ENCODE measurements around the gene CCN2.

CCN2 gene

GRCh38 chr6:131979515-131980337, 28.6 kb upstream of the CCN2 start:
- H3K4me1 Mint-ChIP-seq, result no peaks in the 10 kb centered on the region
- DNase-seq (ENCODE audit: low spot score in 2 of 2) (no peak), ATAC-seq (ENCODE audit: low read depth) (no peak)
- no peak overlapping the region for H3K27ac Mint-ChIP-seq
- no peaks in the 10 kb centered on the region for H3K9me3 Mint-ChIP-seq
- H3K27me3 Mint-ChIP-seq, result no peaks in the 10 kb centered on the region
- no peaks in the 10 kb centered on the region for H3K36me3 Mint-ChIP-seq
- H3K4me3 Mint-ChIP-seq, result no peak overlapping the region

DNA sequence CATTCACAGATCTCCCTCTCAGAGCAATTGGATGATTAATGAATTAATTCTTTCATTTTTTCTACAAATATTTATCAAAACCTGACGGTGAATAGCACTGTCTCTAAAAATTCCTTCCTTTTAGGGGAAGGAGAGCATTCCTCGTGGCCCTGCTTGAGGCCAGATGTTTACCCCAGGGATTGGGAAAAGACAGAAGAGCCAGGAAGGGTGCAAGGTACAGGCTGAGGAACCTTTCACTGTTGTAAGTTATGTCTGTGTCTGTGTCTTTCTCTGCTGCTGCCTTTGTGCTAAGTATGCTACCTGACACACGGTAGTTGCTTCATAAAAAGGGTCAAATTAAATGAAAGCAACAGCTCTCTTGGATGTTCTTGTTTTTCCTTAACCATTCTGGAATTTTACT, 27.4 kb upstream of the CCN2 start:
- no peaks in the 10 kb centered on the region for H3K4me1 Mint-ChIP-seq
- no peak overlapping the region for H3K27ac Mint-ChIP-seq
- H3K4me3 Mint-ChIP-seq, result no peak overlapping the region
- no peaks in the 10 kb centered on the region for H3K9me3 Mint-ChIP-seq
- ATAC-seq (ENCODE audit: low read depth) (no peak), DNase-seq (ENCODE audit: low spot score in 2 of 2) (no peak)
- H3K36me3 Mint-ChIP-seq, result no peaks in the 10 kb centered on the region
- peaks cover under 1% of the 10 kb centered on the region for H3K27me3 Mint-ChIP-seq

GRCh38 chr6:131976545-131977061, 25.4 kb upstream of the CCN2 start:
- Mint-ChIP-seq H3K4me1 (no peaks in the 10 kb centered on the region), H3K36me3 (no peaks in the 10 kb centered on the region), H3K27ac (no peak overlapping the region), H3K4me3 (no peak overlapping the region), H3K9me3 (no peaks in the 10 kb centered on the region), H3K27me3 (peaks cover 4% of the 10 kb centered on the region)
- no peak for ATAC-seq (ENCODE audit: low read depth)
- DNase-seq (ENCODE audit: low spot score in 2 of 2), result no peak

- H3K36me3 Mint-ChIP-seq, result no peaks in the 10 kb centered on the region
- no peaks in the 10 kb centered on the region for H3K9me3 Mint-ChIP-seq
- H3K27me3 Mint-ChIP-seq, result peaks cover 5% of the 10 kb centered on the region
- no peak for DNase-seq (ENCODE audit: low spot score in 2 of 2)
- no peaks in the 10 kb centered on the region for H3K4me1 Mint-ChIP-seq
- ATAC-seq (ENCODE audit: low read depth), result no peak
- H3K27ac Mint-ChIP-seq, result no peak overlapping the region
- no peak overlapping the region for H3K4me3 Mint-ChIP-seq
Observed at GRCh38 chr6:131972741-131973140, 21.6 kb upstream of the CCN2 start.

DNA sequence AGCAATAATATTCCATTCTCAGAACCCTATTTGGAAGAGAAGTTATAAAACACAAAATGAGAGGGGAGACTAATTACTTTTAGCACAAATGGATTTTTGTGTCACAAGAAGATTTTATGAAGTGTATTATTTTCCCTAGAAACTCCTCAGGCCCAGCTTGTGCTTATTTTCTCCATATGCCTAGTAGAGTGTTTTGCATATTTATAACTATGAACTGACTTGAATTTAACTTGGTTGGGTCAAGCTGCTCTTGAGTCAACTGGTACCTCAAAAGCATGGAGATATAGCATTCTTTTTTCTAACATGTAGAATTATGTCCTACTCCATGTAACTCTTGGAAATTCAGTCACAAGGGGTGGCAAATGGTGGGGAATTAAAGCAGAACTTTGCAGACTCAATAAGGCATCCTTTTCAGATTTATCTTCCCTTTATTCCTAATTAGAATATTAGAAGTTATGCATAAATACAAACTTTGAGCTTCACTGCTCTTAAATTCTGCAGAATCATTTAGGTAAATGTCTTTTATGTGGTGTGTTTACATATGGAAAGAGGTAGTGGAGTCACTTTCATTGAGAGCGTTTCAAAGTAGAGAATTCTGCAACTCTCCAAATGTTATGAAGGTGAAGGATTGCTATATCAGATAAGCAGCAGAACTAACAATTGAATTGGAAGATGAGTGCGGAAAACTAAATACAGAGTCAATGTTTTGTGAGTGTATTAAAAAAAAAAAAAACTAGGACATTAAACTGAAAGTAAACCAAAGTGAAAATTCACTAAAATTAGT, 19.1 kb upstream of the CCN2 start:
- DNase-seq (ENCODE audit: low spot score in 2 of 2) (no peak), ATAC-seq (ENCODE audit: low read depth) (no peak)
- no peaks in the 10 kb centered on the region for H3K36me3 Mint-ChIP-seq
- peaks cover 5% of the 10 kb centered on the region for H3K27me3 Mint-ChIP-seq
- no peaks in the 10 kb centered on the region for H3K9me3 Mint-ChIP-seq
- H3K4me1 Mint-ChIP-seq, result no peaks in the 10 kb centered on the region
- no peak overlapping the region for H3K4me3 Mint-ChIP-seq
- H3K27ac Mint-ChIP-seq, result no peak overlapping the region

GRCh38 chr6:131968656-131969055, 17.5 kb upstream of the CCN2 start:
- no peak for DNase-seq (ENCODE audit: low spot score in 2 of 2)
- Mint-ChIP-seq H3K4me1 (no peaks in the 10 kb centered on the region), H3K27ac (no peak overlapping the region), H3K36me3 (no peaks in the 10 kb centered on the region), H3K9me3 (no peaks in the 10 kb centered on the region), H3K27me3 (peaks cover 5% of the 10 kb centered on the region), H3K4me3 (no peak overlapping the region)
- no peak for ATAC-seq (ENCODE audit: low read depth)

DNA sequence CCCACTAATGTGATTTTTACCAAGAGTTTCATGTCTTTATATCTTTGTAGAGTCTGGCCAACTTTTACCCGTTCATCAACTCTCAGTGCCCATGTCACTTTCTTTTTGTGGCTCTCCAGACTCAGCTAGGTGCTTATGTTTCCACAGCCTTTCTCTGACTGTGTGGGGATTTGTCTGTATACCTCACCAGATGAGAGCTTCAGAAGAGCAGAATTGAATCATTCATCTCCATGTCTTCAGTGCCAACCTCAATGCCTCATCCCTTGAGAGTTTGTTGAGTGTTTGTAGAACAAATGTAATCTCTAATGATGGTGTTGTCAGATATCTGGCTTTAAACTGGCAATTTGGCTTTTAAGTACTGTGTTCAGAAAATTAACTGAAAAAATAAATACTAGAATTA, 16.8 kb upstream of the CCN2 start:
- DNase-seq (ENCODE audit: low spot score in 2 of 2), result no peak
- Mint-ChIP-seq H3K4me1 (no peaks in the 10 kb centered on the region), H3K27ac (no peak overlapping the region), H3K36me3 (no peaks in the 10 kb centered on the region), H3K27me3 (peaks cover 2% of the 10 kb centered on the region), H3K4me3 (no peak overlapping the region), H3K9me3 (no peaks in the 10 kb centered on the region)
- no peak for ATAC-seq (ENCODE audit: low read depth)

GRCh38 chr6:131966443-131966842, 15.3 kb upstream of the CCN2 start:
- no peak overlapping the region for H3K27ac Mint-ChIP-seq
- DNase-seq (ENCODE audit: low spot score in 2 of 2), result no peak
- H3K27me3 Mint-ChIP-seq, result peaks cover 2% of the 10 kb centered on the region
- no peaks in the 10 kb centered on the region for H3K9me3 Mint-ChIP-seq
- H3K4me1 Mint-ChIP-seq, result no peaks in the 10 kb centered on the region
- no peak overlapping the region for H3K4me3 Mint-ChIP-seq
- H3K36me3 Mint-ChIP-seq, result no peaks in the 10 kb centered on the region
- no peak for ATAC-seq (ENCODE audit: low read depth)

- no peaks in the 10 kb centered on the region for H3K9me3 Mint-ChIP-seq
- H3K36me3 Mint-ChIP-seq, result no peaks in the 10 kb centered on the region
- no peaks in the 10 kb centered on the region for H3K27me3 Mint-ChIP-seq
- DNase-seq (ENCODE audit: low spot score in 2 of 2) (no peak), ATAC-seq (ENCODE audit: low read depth) (no peak)
- H3K27ac Mint-ChIP-seq, result no peak overlapping the region
- H3K4me3 Mint-ChIP-seq, result no peak overlapping the region
- H3K4me1 Mint-ChIP-seq, result no peaks in the 10 kb centered on the region
Observed at GRCh38 chr6:131963063-131963462, 11.9 kb upstream of the CCN2 start.

DNA sequence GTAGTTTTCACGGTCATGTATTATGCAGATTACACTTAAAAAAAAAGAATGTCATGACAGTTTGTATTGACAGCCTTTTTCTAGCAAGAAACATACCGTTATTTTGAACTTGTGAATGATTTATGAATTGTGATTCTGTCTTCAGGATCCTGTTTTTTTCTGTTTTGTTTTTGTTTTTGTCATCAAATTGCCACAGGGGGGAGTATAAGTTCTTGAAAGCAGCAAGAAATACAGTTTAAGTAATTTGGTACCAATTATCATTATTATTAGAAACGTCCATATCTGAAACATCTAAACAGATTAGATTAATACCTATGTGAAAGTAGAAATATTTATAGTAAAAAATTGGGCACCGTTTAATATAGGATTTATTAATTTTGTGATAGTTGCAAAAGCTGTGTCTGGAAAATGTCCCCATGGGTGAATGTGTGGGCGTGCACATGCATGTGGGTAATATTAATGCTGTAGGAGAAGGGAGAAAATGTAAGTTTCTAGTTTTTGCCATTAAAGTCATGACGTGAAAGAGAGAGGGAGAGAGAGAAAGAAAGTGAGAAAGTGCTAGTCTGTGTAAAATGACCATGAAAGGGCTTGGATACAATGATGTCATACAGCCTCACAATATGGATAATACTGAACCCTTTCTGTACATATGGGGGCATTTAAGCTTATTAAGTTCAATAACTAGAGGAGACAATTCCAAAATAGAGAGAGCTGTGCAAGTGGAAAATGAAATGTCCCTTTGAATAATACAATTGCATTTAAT, 9.4 kb upstream of the CCN2 start:
- H3K4me3 Mint-ChIP-seq, result no peak overlapping the region
- H3K4me1 Mint-ChIP-seq, result no peaks in the 10 kb centered on the region
- H3K36me3 Mint-ChIP-seq, result no peaks in the 10 kb centered on the region
- ATAC-seq (ENCODE audit: low read depth), result no peak
- no peaks in the 10 kb centered on the region for H3K27me3 Mint-ChIP-seq
- H3K9me3 Mint-ChIP-seq, result no peaks in the 10 kb centered on the region
- no peak overlapping the region for H3K27ac Mint-ChIP-seq
- DNase-seq (ENCODE audit: low spot score in 2 of 2), result no peak

- no peak overlapping the region for H3K4me3 Mint-ChIP-seq
- no peaks in the 10 kb centered on the region for H3K4me1 Mint-ChIP-seq
- ATAC-seq (ENCODE audit: low read depth) (no peak), DNase-seq (ENCODE audit: low spot score in 2 of 2) (no peak)
- no peaks in the 10 kb centered on the region for H3K36me3 Mint-ChIP-seq
- H3K9me3 Mint-ChIP-seq, result no peaks in the 10 kb centered on the region
- H3K27ac Mint-ChIP-seq, result no peak overlapping the region
- no peaks in the 10 kb centered on the region for H3K27me3 Mint-ChIP-seq
Observed at GRCh38 chr6:131958542-131959470, 7.6 kb upstream of the CCN2 start.

DNA sequence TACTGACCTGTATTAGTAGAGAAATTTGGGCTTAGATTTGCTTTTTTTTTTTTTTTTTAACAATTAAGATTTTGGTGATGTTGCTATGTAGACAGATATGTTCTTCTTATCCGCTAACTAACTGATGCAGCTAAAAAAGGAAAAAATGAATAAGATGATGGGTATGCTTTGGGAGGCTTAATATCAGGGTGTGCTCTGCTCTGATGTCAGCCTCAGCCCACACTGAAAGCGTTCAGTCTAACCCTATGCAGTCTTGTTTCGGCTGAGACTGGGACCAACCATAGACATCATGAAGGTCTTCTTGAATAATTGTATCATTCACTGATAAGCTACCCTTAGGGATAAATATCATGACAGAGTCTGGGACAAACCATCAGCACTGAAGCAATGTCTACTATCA, 6.9 kb upstream of the CCN2 start:
- Mint-ChIP-seq H3K4me3 (no peak overlapping the region), H3K4me1 (no peaks in the 10 kb centered on the region), H3K27me3 (peaks cover 3% of the 10 kb centered on the region), H3K9me3 (no peaks in the 10 kb centered on the region), H3K36me3 (no peaks in the 10 kb centered on the region), H3K27ac (no peak overlapping the region)
- DNase-seq (ENCODE audit: low spot score in 2 of 2) (no peak), ATAC-seq (ENCODE audit: low read depth) (no peak)

GRCh38 chr6:131955876-131956275, 4.7 kb upstream of the CCN2 start:
- peaks cover 12% of the 10 kb centered on the region for H3K27me3 Mint-ChIP-seq
- no peak overlapping the region for H3K4me3 Mint-ChIP-seq
- H3K36me3 Mint-ChIP-seq, result no peaks in the 10 kb centered on the region
- no peak overlapping the region for H3K27ac Mint-ChIP-seq
- no peaks in the 10 kb centered on the region for H3K4me1 Mint-ChIP-seq
- DNase-seq (ENCODE audit: low spot score in 2 of 2), result no peak
- no peak for ATAC-seq (ENCODE audit: low read depth)
- H3K9me3 Mint-ChIP-seq, result no peaks in the 10 kb centered on the region

Data from memory B cell (primary cell).